Stimulated activated memory B cell treated with anti-CD40 and anti-IgM and Interleukin-4, amounts not matched to agents 10 μg/mL and 1 μg/mL and 100 μg/mL, for 72 hours (primary cell): Measurements from ENCODE around the gene NMRK1.

Experiments used
- ATAC-seq: fragments of 150-1000 bp; cut with Tn5 transposase; 2 replicates; pipeline ENCODE4 v1.10.0; 2021
- H3K27ac Mint-ChIP-seq: one replicate; pipeline ENCODE4 v1.8.0; 2022; ENCODE audit warnings: mild to moderate bottlenecking, mixed read lengths
- H3K27me3 Mint-ChIP-seq: one replicate; pipeline ENCODE4 v1.8.0; 2022; ENCODE audit warnings: mixed read lengths
- H3K36me3 Mint-ChIP-seq: one replicate; pipeline ENCODE4 v1.8.0; 2022; ENCODE audit warnings: mixed read lengths
- H3K4me1 Mint-ChIP-seq: one replicate; pipeline ENCODE4 v1.8.0; 2022; ENCODE audit warnings: mixed read lengths
- H3K4me3 Mint-ChIP-seq: one replicate; pipeline ENCODE4 v1.8.0; 2022; ENCODE audit warnings: mild to moderate bottlenecking, moderate library complexity, mixed read lengths
- H3K9me3 Mint-ChIP-seq: one replicate; pipeline ENCODE4 v1.8.0; 2022; ENCODE audit warnings: mixed read lengths

NMRK1 gene

GRCh38 chr9:75087824-75088645, at the start of gene NMRK1, which contains the start of gene OSTF1:
Gene NMRK1, minus strand, starts transcription at chr9:75088155. Its CDS starts 5,040 bp downstream, at chr9:75083115.
Gene OSTF1, plus strand, starts transcription at chr9:75088514. Its CDS starts 179 bp downstream, at chr9:75088693.
- Mint-ChIP-seq H3K27me3 (no peaks in the 10 kb centered on the region), H3K4me1 (peaks cover 36% of the 10 kb centered on the region), H3K27ac (peak within 1 kb of the TSS; percentile 66), H3K4me3 (peak within 1 kb of the TSS; percentile 91), H3K9me3 (no peaks in the 10 kb centered on the region), H3K36me3 (peaks cover 10% of the 10 kb centered on the region)
- ATAC-seq, result peak; percentile 98

- no peaks in the 10 kb centered on the region for H3K27me3 Mint-ChIP-seq
- no peak for ATAC-seq
- no peak overlapping the region for H3K27ac Mint-ChIP-seq
- no peak overlapping the region for H3K4me3 Mint-ChIP-seq
- H3K36me3 Mint-ChIP-seq, result peaks cover 86% of the 10 kb centered on the region
- no peaks in the 10 kb centered on the region for H3K9me3 Mint-ChIP-seq
- H3K4me1 Mint-ChIP-seq, result no peaks in the 10 kb centered on the region
Measured at GRCh38 chr9:75134495-75134894, 46.5 kb upstream of the NMRK1 start.

- no peaks in the 10 kb centered on the region for H3K9me3 Mint-ChIP-seq
- ATAC-seq, result no peak
- no peak overlapping the region for H3K4me3 Mint-ChIP-seq
- no peak overlapping the region for H3K27ac Mint-ChIP-seq
- H3K4me1 Mint-ChIP-seq, result no peaks in the 10 kb centered on the region
- H3K27me3 Mint-ChIP-seq, result no peaks in the 10 kb centered on the region
- peaks cover 88% of the 10 kb centered on the region for H3K36me3 Mint-ChIP-seq
Measured at GRCh38 chr9:75133396-75133795, 45.4 kb upstream of the NMRK1 start.

- Mint-ChIP-seq H3K4me1 (no peaks in the 10 kb centered on the region), H3K9me3 (no peaks in the 10 kb centered on the region), H3K4me3 (no peak overlapping the region), H3K27me3 (no peaks in the 10 kb centered on the region), H3K36me3 (peaks cover 80% of the 10 kb centered on the region), H3K27ac (no peak overlapping the region)
- no peak for ATAC-seq
Measured at GRCh38 chr9:75132244-75132643, 44.3 kb upstream of the NMRK1 start.

- no peak overlapping the region for H3K27ac Mint-ChIP-seq
- no peaks in the 10 kb centered on the region for H3K9me3 Mint-ChIP-seq
- peaks cover 75% of the 10 kb centered on the region for H3K36me3 Mint-ChIP-seq
- H3K27me3 Mint-ChIP-seq, result no peaks in the 10 kb centered on the region
- H3K4me3 Mint-ChIP-seq, result no peak overlapping the region
- no peaks in the 10 kb centered on the region for H3K4me1 Mint-ChIP-seq
- ATAC-seq, result no peak
Measured at GRCh38 chr9:75131700-75132099, 43.7 kb upstream of the NMRK1 start.

GRCh38 chr9:75130621-75131230, 42.8 kb upstream of the NMRK1 start:
- Mint-ChIP-seq H3K4me1 (no peaks in the 10 kb centered on the region), H3K27me3 (no peaks in the 10 kb centered on the region), H3K27ac (no peak overlapping the region), H3K36me3 (peaks cover 66% of the 10 kb centered on the region), H3K4me3 (no peak overlapping the region), H3K9me3 (no peaks in the 10 kb centered on the region)
- ATAC-seq, result no peak

- Mint-ChIP-seq H3K9me3 (no peaks in the 10 kb centered on the region), H3K36me3 (peaks cover 60% of the 10 kb centered on the region), H3K4me1 (no peaks in the 10 kb centered on the region), H3K4me3 (no peak overlapping the region), H3K27me3 (no peaks in the 10 kb centered on the region), H3K27ac (no peak overlapping the region)
- ATAC-seq, result no peak
Measured at GRCh38 chr9:75130172-75130571, 42.2 kb upstream of the NMRK1 start.

GRCh38 chr9:75128535-75128934, 40.6 kb upstream of the NMRK1 start:
- no peak overlapping the region for H3K27ac Mint-ChIP-seq
- peaks cover 11% of the 10 kb centered on the region for H3K4me1 Mint-ChIP-seq
- H3K9me3 Mint-ChIP-seq, result no peaks in the 10 kb centered on the region
- H3K4me3 Mint-ChIP-seq, result no peak overlapping the region
- no peak for ATAC-seq
- H3K27me3 Mint-ChIP-seq, result no peaks in the 10 kb centered on the region
- peaks cover 55% of the 10 kb centered on the region for H3K36me3 Mint-ChIP-seq

- Mint-ChIP-seq H3K4me3 (no peak overlapping the region), H3K27me3 (no peaks in the 10 kb centered on the region), H3K9me3 (no peaks in the 10 kb centered on the region), H3K36me3 (peaks cover 50% of the 10 kb centered on the region), H3K4me1 (peaks cover 19% of the 10 kb centered on the region), H3K27ac (no peak overlapping the region)
- no peak for ATAC-seq
Measured at GRCh38 chr9:75123696-75124095, 35.7 kb upstream of the NMRK1 start.

GRCh38 chr9:75121914-75122558, 34.1 kb upstream of the NMRK1 start:
- peaks cover 61% of the 10 kb centered on the region for H3K36me3 Mint-ChIP-seq

GRCh38 chr9:75120686-75121085, 32.7 kb upstream of the NMRK1 start:
- H3K36me3 Mint-ChIP-seq, result peaks cover 61% of the 10 kb centered on the region
- H3K9me3 Mint-ChIP-seq, result peaks cover 4% of the 10 kb centered on the region
- H3K4me3 Mint-ChIP-seq, result no peak overlapping the region
- no peaks in the 10 kb centered on the region for H3K27me3 Mint-ChIP-seq
- no peak overlapping the region for H3K27ac Mint-ChIP-seq
- no peak for ATAC-seq
- H3K4me1 Mint-ChIP-seq, result peaks cover 40% of the 10 kb centered on the region

More at GRCh38 chr9:75121914-75122558, 34.1 kb upstream of the NMRK1 start:
- H3K27ac Mint-ChIP-seq, result no peak overlapping the region
- no peak overlapping the region for H3K4me3 Mint-ChIP-seq
- H3K4me1 Mint-ChIP-seq, result peaks cover 34% of the 10 kb centered on the region
- ATAC-seq, result no peak
- no peaks in the 10 kb centered on the region for H3K27me3 Mint-ChIP-seq
- H3K9me3 Mint-ChIP-seq, result peaks cover 4% of the 10 kb centered on the region

- peaks cover 45% of the 10 kb centered on the region for H3K4me1 Mint-ChIP-seq
- no peak overlapping the region for H3K4me3 Mint-ChIP-seq
- H3K9me3 Mint-ChIP-seq, result peaks cover 4% of the 10 kb centered on the region
- H3K27me3 Mint-ChIP-seq, result no peaks in the 10 kb centered on the region
- peaks cover 50% of the 10 kb centered on the region for H3K36me3 Mint-ChIP-seq
- peak overlapping the region; percentile 1 for H3K27ac Mint-ChIP-seq
- ATAC-seq, result no peak
Measured at GRCh38 chr9:75117564-75117963, 29.6 kb upstream of the NMRK1 start.

- no peak overlapping the region for H3K4me3 Mint-ChIP-seq
- no peaks in the 10 kb centered on the region for H3K27me3 Mint-ChIP-seq
- peaks cover 49% of the 10 kb centered on the region for H3K4me1 Mint-ChIP-seq
- H3K36me3 Mint-ChIP-seq, result peaks cover 39% of the 10 kb centered on the region
- peaks cover 4% of the 10 kb centered on the region for H3K9me3 Mint-ChIP-seq
- no peak for ATAC-seq
- H3K27ac Mint-ChIP-seq, result no peak overlapping the region
Measured at GRCh38 chr9:75116306-75116705, 28.4 kb upstream of the NMRK1 start.

GRCh38 chr9:75112789-75113188, 24.8 kb upstream of the NMRK1 start:
- H3K4me1 Mint-ChIP-seq, result peaks cover 45% of the 10 kb centered on the region
- H3K9me3 Mint-ChIP-seq, result no peaks in the 10 kb centered on the region
- H3K27me3 Mint-ChIP-seq, result no peaks in the 10 kb centered on the region
- no peak overlapping the region for H3K27ac Mint-ChIP-seq
- no peak for ATAC-seq
- H3K36me3 Mint-ChIP-seq, result peaks cover 7% of the 10 kb centered on the region
- no peak overlapping the region for H3K4me3 Mint-ChIP-seq

GRCh38 chr9:75111019-75111622, 23.2 kb upstream of the NMRK1 start:
- Mint-ChIP-seq H3K4me3 (no peak overlapping the region), H3K4me1 (peaks cover 41% of the 10 kb centered on the region), H3K9me3 (no peaks in the 10 kb centered on the region), H3K27me3 (no peaks in the 10 kb centered on the region), H3K27ac (no peak overlapping the region), H3K36me3 (peaks cover 4% of the 10 kb centered on the region)
- ATAC-seq, result no peak
